ENCODE data around the gene NELL1.

NELL1 gene

DNA sequence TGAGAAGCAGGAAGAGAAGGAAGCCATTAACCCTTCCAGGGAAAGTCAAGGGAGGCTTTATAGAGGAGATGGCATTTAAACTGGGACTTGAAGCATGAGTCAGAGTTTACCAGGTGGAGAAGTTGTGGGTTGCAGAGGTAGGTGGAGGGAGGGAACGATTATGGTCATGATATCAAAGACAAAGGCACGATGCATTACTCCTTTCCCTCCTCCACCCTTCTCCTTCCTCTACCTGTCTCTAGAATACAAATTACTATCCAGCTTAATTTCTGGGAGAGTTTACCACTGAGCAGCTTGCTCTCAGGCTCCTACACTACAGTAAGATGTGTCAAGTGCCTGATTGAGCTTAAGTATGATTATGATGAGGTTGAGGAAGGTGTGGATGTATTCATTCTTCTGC lies 151.7 kb downstream of the NELL1 start:
- no peaks in the 10 kb centered on the region for H3K4me1 ChIP-seq
- intact Hi-C loops (cut with DNase I; ENCODE audit: low total_unique reads) = no loop called here
- no peaks in the 10 kb centered on the region for H3K9me3 ChIP-seq
- H3K4me3 ChIP-seq = no peak overlapping the region
- no peaks in the 10 kb centered on the region for H3K36me3 ChIP-seq
- no peak for DNase-seq
- TF ChIP-seq, protein P1, sequence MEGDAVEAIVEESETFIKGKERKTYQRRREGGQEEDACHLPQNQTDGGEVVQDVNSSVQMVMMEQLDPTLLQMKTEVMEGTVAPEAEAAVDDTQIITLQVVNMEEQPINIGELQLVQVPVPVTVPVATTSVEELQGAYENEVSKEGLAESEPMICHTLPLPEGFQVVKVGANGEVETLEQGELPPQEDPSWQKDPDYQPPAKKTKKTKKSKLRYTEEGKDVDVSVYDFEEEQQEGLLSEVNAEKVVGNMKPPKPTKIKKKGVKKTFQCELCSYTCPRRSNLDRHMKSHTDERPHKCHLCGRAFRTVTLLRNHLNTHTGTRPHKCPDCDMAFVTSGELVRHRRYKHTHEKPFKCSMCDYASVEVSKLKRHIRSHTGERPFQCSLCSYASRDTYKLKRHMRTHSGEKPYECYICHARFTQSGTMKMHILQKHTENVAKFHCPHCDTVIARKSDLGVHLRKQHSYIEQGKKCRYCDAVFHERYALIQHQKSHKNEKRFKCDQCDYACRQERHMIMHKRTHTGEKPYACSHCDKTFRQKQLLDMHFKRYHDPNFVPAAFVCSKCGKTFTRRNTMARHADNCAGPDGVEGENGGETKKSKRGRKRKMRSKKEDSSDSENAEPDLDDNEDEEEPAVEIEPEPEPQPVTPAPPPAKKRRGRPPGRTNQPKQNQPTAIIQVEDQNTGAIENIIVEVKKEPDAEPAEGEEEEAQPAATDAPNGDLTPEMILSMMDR (IDR thresholded peaks at IDR 0.05) = no peak
- no peaks in the 10 kb centered on the region for H3K27me3 ChIP-seq
- H3K27ac ChIP-seq = no peak overlapping the region

- H3K4me3 ChIP-seq = no peak overlapping the region
- H3K36me3 ChIP-seq = no peaks in the 10 kb centered on the region
- intact Hi-C loops (cut with DNase I; ENCODE audit: low total_unique reads) = no loop called here
- H3K9me3 ChIP-seq = no peaks in the 10 kb centered on the region
- H3K27me3 ChIP-seq = no peaks in the 10 kb centered on the region
- TF ChIP-seq, protein P1 (IDR thresholded peaks at IDR 0.05) = no peak
- DNase-seq = no peak
- no peak overlapping the region for H3K27ac ChIP-seq
- H3K4me1 ChIP-seq = no peaks in the 10 kb centered on the region
Observed at GRCh38 chr11:20821470-20821869, 152.1 kb downstream of the NELL1 start.

- Histone ChIP-seq H3K9me3 (no peaks in the 10 kb centered on the region), H3K4me1 (no peaks in the 10 kb centered on the region), H3K4me3 (no peak overlapping the region), H3K27ac (no peak overlapping the region), H3K27me3 (no peaks in the 10 kb centered on the region), H3K36me3 (no peaks in the 10 kb centered on the region)
- intact Hi-C loops (cut with DNase I; ENCODE audit: low total_unique reads) = no loop called here
- TF ChIP-seq, protein P1 (IDR thresholded peaks at IDR 0.05) = no peak
- no peak for DNase-seq
Observed at GRCh38 chr11:20824773-20825172, 155.4 kb downstream of the NELL1 start.

- Histone ChIP-seq H3K27me3 (no peaks in the 10 kb centered on the region), H3K27ac (no peak overlapping the region), H3K4me1 (no peaks in the 10 kb centered on the region), H3K4me3 (no peak overlapping the region), H3K36me3 (no peaks in the 10 kb centered on the region), H3K9me3 (no peaks in the 10 kb centered on the region)
- intact Hi-C loops (cut with DNase I; ENCODE audit: low total_unique reads) = no loop called here
- no peak for DNase-seq
- TF ChIP-seq, protein P1 (IDR thresholded peaks at IDR 0.05) = no peak
Observed at GRCh38 chr11:20835561-20835960, 166.2 kb downstream of the NELL1 start.

DNA sequence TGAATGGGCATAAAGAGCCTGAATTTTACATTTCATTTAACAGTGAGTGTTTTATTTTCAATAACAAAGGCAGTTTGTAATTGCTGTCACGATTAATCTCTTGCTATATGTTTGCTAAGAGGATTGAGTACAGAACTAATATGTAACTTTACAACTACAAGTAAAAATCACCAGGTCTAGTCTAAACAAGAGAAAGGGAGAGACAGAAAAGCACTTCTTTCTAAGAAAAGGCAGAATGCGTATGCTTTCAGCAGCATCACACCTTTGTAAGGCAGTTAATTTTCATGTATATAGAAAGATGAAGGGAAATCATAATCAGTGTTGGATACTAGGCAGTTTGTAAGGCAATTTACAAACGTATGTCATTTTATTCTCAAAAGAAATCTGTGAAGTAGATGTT lies 169.8 kb downstream of the NELL1 start:
- no peaks in the 10 kb centered on the region for H3K36me3 ChIP-seq
- no peaks in the 10 kb centered on the region for H3K4me1 ChIP-seq
- TF ChIP-seq, protein P1 (IDR thresholded peaks at IDR 0.05) = no peak
- no peak overlapping the region for H3K27ac ChIP-seq
- no peak for DNase-seq
- H3K4me3 ChIP-seq = no peak overlapping the region
- no peaks in the 10 kb centered on the region for H3K27me3 ChIP-seq
- intact Hi-C loops (cut with DNase I; ENCODE audit: low total_unique reads) = no loop called here
- no peaks in the 10 kb centered on the region for H3K9me3 ChIP-seq

DNA sequence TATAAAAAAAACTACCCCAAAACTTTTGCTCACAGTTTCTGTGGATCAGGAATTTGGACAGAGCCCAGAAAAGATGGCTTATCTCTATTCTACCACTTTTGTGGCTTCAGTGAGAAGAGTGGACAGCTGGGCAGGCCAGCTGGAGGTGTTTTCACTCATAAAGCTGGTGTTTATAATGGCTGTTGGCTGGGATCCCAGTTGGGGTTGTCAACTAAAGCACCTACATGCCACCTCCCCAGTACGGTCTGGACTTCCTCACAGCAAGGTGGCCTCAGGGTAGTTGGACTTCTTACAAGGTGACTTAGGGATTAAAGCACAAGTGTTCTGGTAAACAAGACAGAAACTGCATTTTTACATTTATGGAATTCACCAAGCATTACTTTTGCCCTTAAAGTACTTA lies 171.0 kb downstream of the NELL1 start:
- TF ChIP-seq, protein P1 (IDR thresholded peaks at IDR 0.05) = no peak
- intact Hi-C loops (cut with DNase I; ENCODE audit: low total_unique reads) = no loop called here
- Histone ChIP-seq H3K4me3 (no peak overlapping the region), H3K9me3 (no peaks in the 10 kb centered on the region), H3K27me3 (no peaks in the 10 kb centered on the region), H3K4me1 (no peaks in the 10 kb centered on the region), H3K36me3 (no peaks in the 10 kb centered on the region), H3K27ac (no peak overlapping the region)
- DNase-seq = no peak

Measured in tibial artery (tissue), 4 donors.